SKM-1 (cell line): ENCODE measurements around the gene SLC22A23.

Experiments
- DNase-seq: peaks from one replicate; lab custom pipeline; 2025; ENCODE audit not compliant: unreplicated experiment; lab: John Stamatoyannopoulos, UW

The SLC22A23 gene

GRCh38 chr6:3456898-3457709 is at the start of gene SLC22A23:
SLC22A23 (minus strand) TSS chr6:3457050; CDS start chr6:3456559, 491 bp downstream.
- no peak for DNase-seq

GRCh38 chr6:3506200-3506599 is 49.4 kb upstream of the SLC22A23 start:
- DNase-seq = peak; percentile 67

GRCh38 chr6:3504938-3505805 is 48.3 kb upstream of the SLC22A23 start:
- DNase-seq = no peak

GRCh38 chr6:3504354-3504753 is 47.5 kb upstream of the SLC22A23 start:
- no peak for DNase-seq

- DNase-seq = no peak
Observed at GRCh38 chr6:3501826-3502500, 45.1 kb upstream of the SLC22A23 start.

- no peak for DNase-seq
Observed at GRCh38 chr6:3500262-3501014, 43.6 kb upstream of the SLC22A23 start.

- no peak for DNase-seq
Observed at GRCh38 chr6:3499603-3500002, 42.8 kb upstream of the SLC22A23 start.

GRCh38 chr6:3496395-3496794 is 39.5 kb upstream of the SLC22A23 start:
- no peak for DNase-seq

GRCh38 chr6:3494391-3495100 is 37.7 kb upstream of the SLC22A23 start:
- DNase-seq = no peak

GRCh38 chr6:3490625-3490980 is 33.8 kb upstream of the SLC22A23 start:
- no peak for DNase-seq

GRCh38 chr6:3489961-3490624 is 33.2 kb upstream of the SLC22A23 start:
- no peak for DNase-seq

- no peak for DNase-seq
Observed at GRCh38 chr6:3489027-3489757, 32.3 kb upstream of the SLC22A23 start.

GRCh38 chr6:3484946-3485345 is 28.1 kb upstream of the SLC22A23 start:
- DNase-seq = no peak

- DNase-seq = no peak
Observed at GRCh38 chr6:3484192-3484591, 27.3 kb upstream of the SLC22A23 start.

- no peak for DNase-seq
Observed at GRCh38 chr6:3483675-3484074, 26.8 kb upstream of the SLC22A23 start.

GRCh38 chr6:3482869-3483268 is 26.0 kb upstream of the SLC22A23 start:
- DNase-seq = no peak

GRCh38 chr6:3481640-3482039 is 24.8 kb upstream of the SLC22A23 start:
- DNase-seq = no peak

- DNase-seq = no peak
Observed at GRCh38 chr6:3480009-3480408, 23.2 kb upstream of the SLC22A23 start.

- no peak for DNase-seq
Observed at GRCh38 chr6:3473773-3474172, 16.9 kb upstream of the SLC22A23 start.
